ENCODE measurements around the gene CDC42BPB.

CDC42BPB gene

GRCh38 chr14:102994689-102995088 is 62.7 kb downstream of the CDC42BPB start:
- Histone ChIP-seq H3K18ac (ENCODE audit: low read length) (no peak overlapping the region), H2BK5ac (ENCODE audit: low read length) (no peak overlapping the region), H2AK5ac (ENCODE audit: low read depth, low read length) (no peak overlapping the region), H3K79me1 (ENCODE audit: low read depth, low read length) (peaks cover 4% of the 10 kb centered on the region), H3K4me3 (ENCODE audit: low read length in 2 of 2) (no peak overlapping the region), H3K4me1 (ENCODE audit: control insufficient read depth in 2 of 2, insufficient read depth in 1 of 2, low read depth in 1 of 2, low read length in 2 of 2) (peaks cover 0 to 2% of the 10 kb centered on the region in 2 donors), H3K9ac (ENCODE audit: low read depth, low read length, poor library complexity) (no peak overlapping the region), H3K4ac (ENCODE audit: low read length) (no peak overlapping the region), H2BK12ac (ENCODE audit: low read length) (no peak overlapping the region), H3K36me3 (replicated peaks in 1 of 2; ENCODE audit: control insufficient read depth in 2 of 2, insufficient read depth in 2 of 2, low read length in 2 of 2) (peaks cover 21 to 85% of the 10 kb centered on the region in 2 donors), H4K91ac (ENCODE audit: low read depth, low read length, poor library complexity) (no peak overlapping the region), H4K8ac (ENCODE audit: low read depth, low read length) (no peak overlapping the region), H3K27me3 (ENCODE audit: control insufficient read depth in 3 of 3, insufficient read depth in 3 of 3, low read depth in 1 of 3, low read length in 3 of 3) (no peaks in the 10 kb centered on the region), H3K4me2 (ENCODE audit: insufficient read depth, low read length, poor library complexity, severe bottlenecking) (no peak overlapping the region), H3K14ac (ENCODE audit: low read length) (no peak overlapping the region), H2AFZ (ENCODE audit: low read length) (no peak overlapping the region), H3K27ac (replicated peaks; ENCODE audit: low read length) (no peak overlapping the region), H3K9me3 (replicated peaks in 1 of 2; ENCODE audit: control insufficient read depth in 2 of 2, insufficient read depth in 1 of 2, low read depth in 1 of 2, low read length in 2 of 2) (peaks cover 2 to 6% of the 10 kb centered on the region in 2 donors), H2BK120ac (ENCODE audit: low read depth, low read length) (no peak overlapping the region), H3K23ac (ENCODE audit: low read depth, low read length, poor library complexity) (no peak overlapping the region), H2BK15ac (ENCODE audit: low read length) (no peak overlapping the region)
- DNase-seq (ENCODE audit: low spot score): no peak
- no CpG with 5 or more reads among the region's 4 CpGs for WGBS, 2 donors (ENCODE audit: extremely low coverage in 2 of 2, insufficient read length in 2 of 2, insufficient replicate concordance in 1 of 2)

GRCh38 chr14:102993523-102993922 is 63.8 kb downstream of the CDC42BPB start:
- Histone ChIP-seq H2BK120ac (ENCODE audit: low read depth, low read length) (no peak overlapping the region), H3K27ac (replicated peaks; ENCODE audit: low read length) (no peak overlapping the region)

GRCh38 chr14:102991376-102991775 is 66.0 kb downstream of the CDC42BPB start:
- H3K14ac ChIP-seq (ENCODE audit: low read length): no peak overlapping the region
- no peak overlapping the region for H3K4me2 ChIP-seq (ENCODE audit: insufficient read depth, low read length, poor library complexity, severe bottlenecking)
- H3K36me3 ChIP-seq (replicated peaks in 1 of 2; ENCODE audit: control insufficient read depth in 2 of 2, insufficient read depth in 2 of 2, low read length in 2 of 2): peaks cover 20 to 90% of the 10 kb centered on the region in 2 donors
- H3K4ac ChIP-seq (ENCODE audit: low read length): no peak overlapping the region
- H3K4me1 ChIP-seq (ENCODE audit: control insufficient read depth in 2 of 2, insufficient read depth in 1 of 2, low read depth in 1 of 2, low read length in 2 of 2): no peaks in the 10 kb centered on the region
- peaks cover 12 to 23% of the 10 kb centered on the region in 2 donors for H3K9me3 ChIP-seq (replicated peaks in 1 of 2; ENCODE audit: control insufficient read depth in 2 of 2, insufficient read depth in 1 of 2, low read depth in 1 of 2, low read length in 2 of 2)
- no peak overlapping the region for H4K91ac ChIP-seq (ENCODE audit: low read depth, low read length, poor library complexity)
- no peak overlapping the region for H4K8ac ChIP-seq (ENCODE audit: low read depth, low read length)
- no peak overlapping the region for H3K18ac ChIP-seq (ENCODE audit: low read length)
- H2BK5ac ChIP-seq (ENCODE audit: low read length): no peak overlapping the region
- H2BK120ac ChIP-seq (ENCODE audit: low read depth, low read length): no peak overlapping the region
- H3K23ac ChIP-seq (ENCODE audit: low read depth, low read length, poor library complexity): no peak overlapping the region
- H3K27me3 ChIP-seq (ENCODE audit: control insufficient read depth in 3 of 3, insufficient read depth in 3 of 3, low read depth in 1 of 3, low read length in 3 of 3): no peaks in the 10 kb centered on the region
- DNase-seq (ENCODE audit: low spot score): no peak
- H3K4me3 ChIP-seq (ENCODE audit: low read length in 2 of 2): no peak overlapping the region
- H2BK12ac ChIP-seq (ENCODE audit: low read length): no peak overlapping the region
- H3K9ac ChIP-seq (ENCODE audit: low read depth, low read length, poor library complexity): no peak overlapping the region
- H3K27ac ChIP-seq (replicated peaks; ENCODE audit: low read length): no peak overlapping the region
- WGBS, 2 donors (ENCODE audit: extremely low coverage in 2 of 2, insufficient read length in 2 of 2, insufficient replicate concordance in 1 of 2): no CpG with 5 or more reads among the region's 3 CpGs
- H3K79me1 ChIP-seq (ENCODE audit: low read depth, low read length): peaks cover 1% of the 10 kb centered on the region
- H2AK5ac ChIP-seq (ENCODE audit: low read depth, low read length): no peak overlapping the region
- H2AFZ ChIP-seq (ENCODE audit: low read length): no peak overlapping the region
- no peak overlapping the region for H2BK15ac ChIP-seq (ENCODE audit: low read length)

More at GRCh38 chr14:102993523-102993922, 63.8 kb downstream of the CDC42BPB start:
- WGBS, 2 donors (ENCODE audit: extremely low coverage in 2 of 2, insufficient read length in 2 of 2, insufficient replicate concordance in 1 of 2): no CpG with 5 or more reads among the region's 3 CpGs
- no peak overlapping the region for H2AFZ ChIP-seq (ENCODE audit: low read length)
- H3K36me3 ChIP-seq (replicated peaks in 1 of 2; ENCODE audit: control insufficient read depth in 2 of 2, insufficient read depth in 2 of 2, low read length in 2 of 2): peaks cover 17 to 87% of the 10 kb centered on the region in 2 donors
- H3K18ac ChIP-seq (ENCODE audit: low read length): no peak overlapping the region
- no peak overlapping the region for H4K8ac ChIP-seq (ENCODE audit: low read depth, low read length)
- H2BK5ac ChIP-seq (ENCODE audit: low read length): no peak overlapping the region
- H3K4me2 ChIP-seq (ENCODE audit: insufficient read depth, low read length, poor library complexity, severe bottlenecking): no peak overlapping the region
- no peak overlapping the region for H3K9ac ChIP-seq (ENCODE audit: low read depth, low read length, poor library complexity)
- no peak overlapping the region for H2AK5ac ChIP-seq (ENCODE audit: low read depth, low read length)
- no peak overlapping the region for H3K23ac ChIP-seq (ENCODE audit: low read depth, low read length, poor library complexity)
- no peak overlapping the region for H3K4me3 ChIP-seq (ENCODE audit: low read length in 2 of 2)
- no peak overlapping the region for H3K4ac ChIP-seq (ENCODE audit: low read length)
- no peaks in the 10 kb centered on the region for H3K27me3 ChIP-seq (ENCODE audit: control insufficient read depth in 3 of 3, insufficient read depth in 3 of 3, low read depth in 1 of 3, low read length in 3 of 3)
- no peak overlapping the region for H2BK12ac ChIP-seq (ENCODE audit: low read length)
- H3K79me1 ChIP-seq (ENCODE audit: low read depth, low read length): peaks cover 4% of the 10 kb centered on the region
- H3K4me1 ChIP-seq (ENCODE audit: control insufficient read depth in 2 of 2, insufficient read depth in 1 of 2, low read depth in 1 of 2, low read length in 2 of 2): peaks cover 0 to under 1% of the 10 kb centered on the region in 2 donors
- no peak overlapping the region for H3K14ac ChIP-seq (ENCODE audit: low read length)
- DNase-seq (ENCODE audit: low spot score): no peak
- H4K91ac ChIP-seq (ENCODE audit: low read depth, low read length, poor library complexity): no peak overlapping the region
- peaks cover 4 to 13% of the 10 kb centered on the region in 2 donors for H3K9me3 ChIP-seq (replicated peaks in 1 of 2; ENCODE audit: control insufficient read depth in 2 of 2, insufficient read depth in 1 of 2, low read depth in 1 of 2, low read length in 2 of 2)
- no peak overlapping the region for H2BK15ac ChIP-seq (ENCODE audit: low read length)

GRCh38 chr14:102988054-102988453 is 69.3 kb downstream of the CDC42BPB start:
- WGBS, 2 donors (ENCODE audit: extremely low coverage in 2 of 2, insufficient read length in 2 of 2, insufficient replicate concordance in 1 of 2): no CpG with 5 or more reads among the region's 1 CpG
- Histone ChIP-seq H3K27ac (replicated peaks; ENCODE audit: low read length) (no peak overlapping the region), H2AK5ac (ENCODE audit: low read depth, low read length) (no peak overlapping the region), H3K79me1 (ENCODE audit: low read depth, low read length) (no peaks in the 10 kb centered on the region), H3K4me3 (ENCODE audit: low read length in 2 of 2) (no peak overlapping the region), H4K8ac (ENCODE audit: low read depth, low read length) (no peak overlapping the region), H4K91ac (ENCODE audit: low read depth, low read length, poor library complexity) (no peak overlapping the region), H3K9me3 (replicated peaks in 1 of 2; ENCODE audit: control insufficient read depth in 2 of 2, insufficient read depth in 1 of 2, low read depth in 1 of 2, low read length in 2 of 2) (peaks cover 12 to 23% of the 10 kb centered on the region in 2 donors), H3K18ac (ENCODE audit: low read length) (no peak overlapping the region), H3K36me3 (replicated peaks in 1 of 2; ENCODE audit: control insufficient read depth in 2 of 2, insufficient read depth in 2 of 2, low read length in 2 of 2) (peaks cover 32 to 96% of the 10 kb centered on the region in 2 donors), H2AFZ (ENCODE audit: low read length) (no peak overlapping the region), H2BK120ac (ENCODE audit: low read depth, low read length) (no peak overlapping the region), H3K9ac (ENCODE audit: low read depth, low read length, poor library complexity) (no peak overlapping the region), H3K4me1 (ENCODE audit: control insufficient read depth in 2 of 2, insufficient read depth in 1 of 2, low read depth in 1 of 2, low read length in 2 of 2) (no peaks in the 10 kb centered on the region), H3K14ac (ENCODE audit: low read length) (no peak overlapping the region), H3K27me3 (ENCODE audit: control insufficient read depth in 3 of 3, insufficient read depth in 3 of 3, low read depth in 1 of 3, low read length in 3 of 3) (no peaks in the 10 kb centered on the region), H3K4ac (ENCODE audit: low read length) (no peak overlapping the region), H2BK5ac (ENCODE audit: low read length) (no peak overlapping the region), H3K4me2 (ENCODE audit: insufficient read depth, low read length, poor library complexity, severe bottlenecking) (no peak overlapping the region), H2BK15ac (ENCODE audit: low read length) (no peak overlapping the region), H3K23ac (ENCODE audit: low read depth, low read length, poor library complexity) (no peak overlapping the region), H2BK12ac (ENCODE audit: low read length) (no peak overlapping the region)
- no peak for DNase-seq (ENCODE audit: low spot score)

Data from neuronal stem cell (in vitro differentiated cells).